CMK (cell line): Measurements from ENCODE around the gene MAPK6.
"Not testable (repeated sequence)": the region's sequence is repeated elsewhere in the genome, so short reads cannot be mapped to it uniquely, and the experiment has no call there.

ENCODE experiments used
- DNase-seq: peaks from one replicate; pipeline ENCODE4 v3.0.0-alpha.2; 2010; ENCODE audit warnings: low read depth

MAPK6 gene

DNA sequence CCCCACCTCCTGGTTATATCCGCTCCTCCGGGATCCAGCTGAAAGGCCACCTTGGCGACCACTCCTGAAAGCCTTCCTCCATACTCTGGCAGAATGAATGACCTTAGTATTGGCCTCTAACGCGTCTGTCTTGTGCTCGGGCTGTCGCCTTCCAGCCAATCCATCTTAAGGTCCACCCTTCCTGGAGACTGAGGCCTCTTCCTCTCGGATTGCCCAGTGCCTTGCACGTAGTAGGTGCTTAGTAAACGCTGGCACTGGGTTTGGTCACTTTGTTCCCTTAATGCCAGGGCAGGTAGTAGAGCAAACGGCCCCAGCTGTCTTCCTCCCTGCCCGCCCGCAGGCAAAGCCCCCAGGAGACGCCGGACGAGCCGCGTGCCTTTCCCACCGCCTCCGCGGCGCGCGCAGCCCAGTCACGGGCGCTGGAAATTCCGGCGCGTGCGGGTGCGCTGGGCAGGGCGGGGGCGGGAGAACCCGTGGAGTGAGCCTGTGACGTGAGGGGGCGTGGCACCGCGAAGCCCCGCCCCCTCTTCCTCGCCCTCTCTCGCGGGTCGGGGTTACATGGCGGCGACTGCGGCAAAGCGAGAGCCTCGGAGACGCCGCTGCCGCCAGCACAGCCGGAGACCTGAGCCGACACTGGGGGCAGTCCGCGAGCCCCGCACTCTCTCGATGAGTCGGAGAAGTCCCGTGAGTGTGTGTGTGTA, at the start of gene MAPK6:
TSS of gene MAPK6 (plus strand) at position 527 of the 701 bp plus-strand sequence. CDS start 27,242 bp downstream, outside the sequence.
- DNase-seq: peak; percentile 77

DNA sequence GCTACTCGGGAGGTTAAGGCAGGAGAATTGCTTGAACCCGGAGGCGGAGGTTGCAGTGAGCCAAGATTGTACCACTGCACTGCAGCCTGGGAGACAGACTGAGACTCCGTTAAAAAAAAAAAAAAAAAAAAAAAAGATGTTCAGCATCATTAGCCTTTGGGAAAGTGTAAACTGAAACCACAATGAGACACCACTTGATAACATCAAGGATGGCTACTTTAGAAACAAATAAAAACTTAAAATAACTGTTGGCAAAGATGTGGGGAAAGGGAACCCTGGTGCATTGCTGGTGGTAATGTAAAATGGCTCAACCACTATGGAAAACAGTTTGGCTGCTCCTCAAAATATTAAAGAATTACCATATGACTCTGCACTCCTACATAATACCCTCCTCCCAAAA, 49.3 kb upstream of the MAPK6 start:
- DNase-seq: no peak

DNA sequence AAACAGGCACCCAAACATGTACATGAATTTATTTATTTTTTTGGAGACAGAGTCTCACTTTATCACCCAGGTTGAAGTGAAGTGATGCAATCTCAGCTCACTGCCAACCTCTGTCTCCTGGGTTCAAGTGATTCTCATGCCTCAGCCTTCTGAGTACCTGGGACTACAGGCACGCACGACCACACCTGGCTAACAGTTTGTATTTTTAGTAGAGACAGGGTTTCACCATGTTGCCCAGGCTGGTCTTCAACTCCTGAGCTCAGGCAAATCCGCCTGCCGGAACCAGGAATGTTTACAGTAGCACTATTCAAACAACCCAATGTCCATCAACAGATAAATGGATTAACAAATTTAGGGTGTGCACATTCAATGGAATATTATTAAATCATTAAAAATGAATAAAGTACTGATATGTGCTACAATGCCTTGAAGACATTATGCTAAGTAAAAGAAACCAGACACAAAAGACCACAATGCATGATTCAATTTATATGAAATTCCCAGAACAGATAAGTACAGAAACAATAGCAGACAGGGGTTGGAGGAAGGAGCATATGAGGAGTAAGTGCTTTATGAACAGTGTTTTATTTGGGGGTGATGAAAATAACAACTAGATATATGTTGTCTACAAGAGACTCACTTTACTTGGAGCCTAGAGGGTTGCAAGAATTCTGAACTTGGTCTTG, 48.7 kb upstream of the MAPK6 start:
- DNase-seq: no peak

DNA sequence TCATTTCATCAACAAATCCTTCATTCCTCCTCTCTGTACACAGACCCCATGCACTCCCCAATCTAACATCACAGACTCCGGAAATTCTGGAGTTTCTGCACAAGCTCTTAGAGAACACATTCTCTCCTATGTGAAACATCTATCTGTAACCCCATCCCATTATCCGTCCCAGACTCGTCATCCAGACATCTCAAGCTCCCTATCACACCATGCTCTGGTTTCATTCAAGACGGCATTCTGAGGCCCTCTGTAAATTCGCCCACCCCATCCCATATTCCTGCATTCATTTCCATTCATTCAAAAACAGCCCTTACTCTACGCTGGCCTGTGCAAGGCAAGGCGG, 48.0 kb upstream of the MAPK6 start:
- no peak for DNase-seq

DNA sequence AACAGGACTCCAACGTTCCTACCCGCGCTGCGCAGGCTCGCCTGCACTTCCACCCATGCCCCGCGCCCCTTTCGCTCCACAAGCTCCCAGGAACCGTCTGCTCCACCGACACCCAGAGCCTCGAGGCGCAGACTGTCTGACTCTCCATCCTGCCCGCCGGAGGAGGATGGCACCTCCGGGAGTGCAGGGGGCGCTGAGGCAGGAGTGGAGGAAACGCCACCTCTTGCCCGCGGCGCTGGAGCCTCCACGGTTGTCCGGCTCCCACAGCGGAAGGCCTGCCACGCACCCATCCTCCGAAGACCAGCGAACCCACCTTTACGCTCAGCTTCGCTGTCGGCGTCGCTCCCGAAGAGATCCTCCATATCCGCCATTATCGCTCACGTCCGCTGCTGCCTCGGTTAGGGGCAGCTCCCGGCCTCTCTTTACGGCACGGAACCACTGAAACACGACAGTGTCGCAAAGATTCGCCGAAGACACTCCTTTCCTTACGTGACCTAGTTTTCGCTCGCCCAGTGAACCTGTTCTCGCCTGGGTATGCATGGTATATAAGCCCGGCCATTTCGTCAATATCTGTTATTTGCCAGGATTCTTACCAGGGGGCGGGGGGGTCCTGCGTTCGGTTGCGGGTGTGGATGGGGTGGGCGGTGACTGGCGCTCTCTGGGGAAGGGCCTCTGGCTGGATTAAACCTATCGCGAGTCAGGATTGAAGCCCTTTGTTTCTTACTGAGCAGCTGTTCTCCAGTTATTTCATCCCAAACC, 47.5 kb upstream of the MAPK6 start, which contains the start of gene LEO1:
TSS of gene LEO1 (minus strand) at position 404 of the 759 bp plus-strand sequence. CDS start at position 371, 33 bp downstream.
- peak; percentile 94 for DNase-seq

DNA sequence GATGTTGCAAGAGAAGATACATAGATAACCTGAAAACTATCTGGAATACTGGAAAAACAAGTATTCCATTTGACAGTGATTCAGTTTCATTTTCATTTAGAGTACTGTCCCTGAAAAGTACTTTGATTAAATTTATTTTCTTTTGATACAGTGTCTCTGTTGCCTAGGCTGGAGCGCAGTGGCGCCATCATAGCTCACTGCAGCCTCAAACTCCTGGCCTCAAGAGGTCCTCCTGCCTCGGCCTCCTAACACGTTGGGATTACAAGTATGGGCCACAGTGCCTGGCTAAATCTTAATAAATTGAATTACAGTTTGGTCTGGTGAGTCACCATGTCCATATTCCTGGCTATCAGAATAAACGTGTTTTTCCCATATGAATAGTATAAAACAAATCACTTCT, 45.8 kb upstream of the MAPK6 start:
- no peak for DNase-seq

DNA sequence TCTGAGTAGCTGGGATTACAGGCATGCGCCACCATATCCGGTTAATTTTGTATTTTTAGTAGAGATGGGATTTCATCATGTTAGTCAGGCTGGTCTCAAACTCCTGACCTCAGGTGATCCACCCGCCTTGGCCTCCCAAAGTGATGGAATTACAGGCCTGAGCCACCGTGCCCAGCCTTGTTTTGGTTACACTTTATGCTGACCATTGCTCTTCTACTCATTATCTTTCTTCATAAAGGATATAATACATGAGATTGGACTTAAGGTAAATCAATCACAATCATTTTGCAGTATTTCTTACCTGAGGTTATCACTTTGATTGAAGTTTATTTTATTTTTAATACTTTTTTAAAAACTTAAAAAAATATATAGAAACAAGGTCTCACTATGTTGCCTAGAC, 45.2 kb upstream of the MAPK6 start:
- DNase-seq: no peak

DNA sequence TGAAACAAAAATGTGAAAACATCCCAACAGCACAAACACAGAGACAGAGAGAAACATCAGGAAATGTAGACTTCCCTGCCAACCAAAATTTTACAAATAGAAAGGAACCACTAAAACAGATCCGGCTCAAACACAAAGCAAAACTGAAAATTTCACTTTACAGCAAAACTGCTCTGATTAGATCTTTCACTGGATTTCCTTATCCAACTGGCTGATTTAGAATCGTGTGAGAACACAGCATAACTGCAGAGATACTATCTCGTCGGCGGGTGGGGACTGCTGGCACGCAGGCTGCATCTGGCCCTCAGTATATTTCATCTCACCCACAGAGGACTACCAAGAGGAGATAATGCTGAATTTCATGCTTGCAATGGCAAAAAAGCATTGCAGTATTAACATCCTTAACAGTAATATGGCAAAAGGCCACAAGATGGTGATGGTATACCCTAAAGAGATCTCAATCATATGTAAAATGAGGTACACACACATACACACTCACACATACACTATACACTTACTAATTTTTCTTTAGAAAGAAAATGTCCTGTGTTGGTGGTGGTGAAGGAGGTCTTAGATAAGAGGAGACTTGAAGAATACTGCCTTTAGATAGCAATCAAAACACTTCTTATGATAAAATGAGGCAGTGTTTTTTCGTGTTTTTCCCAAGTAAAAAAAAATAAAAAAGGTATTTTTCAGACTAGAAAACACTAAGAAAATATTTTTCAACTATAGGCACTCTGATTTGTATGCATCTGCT, 36.8 kb upstream of the MAPK6 start:
- DNase-seq: peak; percentile 49

DNA sequence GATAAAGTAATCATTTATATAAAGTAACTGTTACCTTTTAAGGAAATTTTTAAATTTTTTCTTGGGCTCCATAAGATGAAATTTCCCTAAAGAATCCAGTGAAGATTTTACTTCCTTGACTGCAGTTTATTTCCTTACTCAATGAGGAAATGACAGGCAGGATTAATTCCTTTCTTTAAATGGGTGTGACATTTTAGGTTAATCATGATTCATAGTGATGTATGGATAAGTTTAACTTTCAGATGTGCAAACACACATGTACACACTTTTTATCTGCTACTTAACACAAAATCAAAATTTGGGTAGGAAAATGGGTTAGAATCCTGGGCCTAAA, 36.3 kb upstream of the MAPK6 start:
- DNase-seq: no peak

DNA sequence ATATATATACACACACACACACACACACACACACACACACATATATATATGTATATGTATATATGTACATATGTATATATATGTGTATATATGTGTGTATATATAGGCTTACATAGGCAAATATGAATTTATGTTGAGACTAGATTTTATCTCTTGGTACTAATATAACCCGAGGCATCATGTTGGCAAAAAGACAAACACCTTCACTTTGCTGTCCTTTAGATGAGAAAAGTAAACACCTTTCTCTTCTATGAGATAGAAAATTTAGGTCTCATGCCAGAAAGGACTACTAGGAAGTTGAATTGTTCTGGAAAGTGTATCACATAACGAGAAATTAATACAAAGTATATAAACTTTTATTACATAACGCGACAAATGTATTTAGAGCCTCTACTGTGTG, 27.9 kb upstream of the MAPK6 start:
- DNase-seq: no peak

DNA sequence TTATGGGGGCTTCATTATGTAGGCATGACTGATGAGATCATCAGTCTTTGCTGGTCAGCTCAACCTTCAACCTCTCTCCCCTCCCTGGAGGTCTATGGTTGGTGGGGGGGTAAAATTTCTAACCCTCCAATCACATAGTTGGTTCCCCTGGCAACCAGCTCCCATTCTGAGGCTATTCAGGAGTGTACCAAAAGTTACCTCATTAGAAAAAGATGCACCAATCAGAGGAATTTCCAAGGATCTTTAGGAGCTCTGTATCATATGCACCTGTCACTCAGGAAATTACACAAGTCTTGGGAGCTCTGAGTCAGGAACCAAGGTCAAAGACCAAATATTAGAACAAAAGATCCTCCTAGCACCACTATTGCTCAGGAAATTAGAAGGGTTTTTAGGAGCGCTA, 26.1 kb upstream of the MAPK6 start:
- no peak for DNase-seq

DNA sequence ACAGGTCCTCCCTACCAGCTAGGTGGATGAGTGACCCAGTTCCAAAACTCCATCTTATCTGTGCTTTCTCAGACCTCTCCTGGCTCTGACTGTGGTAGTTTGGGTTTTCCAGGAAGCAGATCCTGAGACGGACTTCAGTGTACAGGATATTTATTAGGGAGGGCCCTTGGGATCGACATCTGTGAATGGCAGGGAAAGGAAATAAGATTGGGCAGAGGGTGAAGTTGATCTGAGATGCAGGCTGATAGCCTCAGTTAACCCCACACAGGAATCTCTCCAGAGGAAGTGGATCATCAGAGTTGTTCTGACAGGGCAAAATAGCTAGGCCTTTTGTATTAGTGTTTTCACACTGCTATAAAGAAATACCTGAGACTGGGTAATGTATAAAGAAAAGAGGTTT, 16.7 kb upstream of the MAPK6 start:
- no peak for DNase-seq

DNA sequence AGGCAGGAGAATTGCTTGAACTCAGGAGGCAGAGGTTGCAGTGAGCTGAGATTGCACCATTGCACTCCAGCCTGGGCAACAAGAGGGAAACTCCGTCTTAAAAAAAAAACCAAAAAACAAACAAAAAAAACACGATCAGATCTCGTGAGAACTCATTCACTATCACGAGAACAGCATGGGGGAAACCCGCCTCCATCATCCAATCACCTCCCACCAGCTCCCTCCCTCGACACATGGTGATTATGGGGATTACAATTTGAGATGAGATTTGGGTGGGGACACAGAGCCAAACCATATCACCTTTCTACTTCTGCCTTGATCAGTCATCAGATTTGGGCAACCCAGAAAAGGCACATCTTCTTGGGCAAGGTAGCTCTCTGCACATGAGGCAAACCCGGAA, 15.9 kb upstream of the MAPK6 start:
- DNase-seq: not testable (repeated sequence)

DNA sequence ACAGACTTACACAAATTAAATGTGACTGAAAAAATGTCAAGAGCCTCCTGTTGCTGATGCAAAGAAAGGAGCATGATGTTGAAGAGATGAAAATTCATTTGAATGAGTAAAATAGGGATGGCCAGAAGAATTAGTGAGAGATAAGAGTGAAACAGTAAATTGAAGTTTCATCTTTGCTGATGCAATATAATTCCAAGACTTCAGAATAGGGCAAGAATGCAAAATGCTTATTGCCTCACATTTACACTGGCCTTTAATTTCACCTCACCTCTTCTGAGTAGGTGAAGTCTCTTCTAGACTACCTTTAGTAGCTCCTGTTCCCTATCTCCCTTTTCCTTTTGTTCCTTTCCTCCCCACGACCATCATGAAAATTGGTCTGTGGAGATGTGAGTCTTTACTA, 15.3 kb upstream of the MAPK6 start:
- no peak for DNase-seq

DNA sequence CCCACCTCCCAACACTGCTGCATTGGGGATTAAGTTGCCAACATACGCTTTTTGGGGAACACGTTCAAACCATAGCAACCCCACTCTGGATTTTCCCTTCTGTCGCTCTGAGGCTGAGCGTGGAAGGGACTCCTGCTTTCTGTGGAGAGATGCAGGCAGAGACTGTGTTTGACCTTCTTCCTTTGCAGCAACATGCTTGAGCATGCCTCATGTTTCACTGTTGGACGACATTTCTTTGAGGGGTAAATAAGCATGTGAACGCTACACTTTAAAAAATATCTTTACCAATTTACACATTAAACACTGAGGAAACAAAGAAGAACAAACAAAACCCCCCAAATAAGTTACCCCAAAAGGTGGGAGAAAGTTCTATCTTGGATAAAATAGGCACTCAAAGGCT, 14.2 kb upstream of the MAPK6 start:
- DNase-seq: no peak

DNA sequence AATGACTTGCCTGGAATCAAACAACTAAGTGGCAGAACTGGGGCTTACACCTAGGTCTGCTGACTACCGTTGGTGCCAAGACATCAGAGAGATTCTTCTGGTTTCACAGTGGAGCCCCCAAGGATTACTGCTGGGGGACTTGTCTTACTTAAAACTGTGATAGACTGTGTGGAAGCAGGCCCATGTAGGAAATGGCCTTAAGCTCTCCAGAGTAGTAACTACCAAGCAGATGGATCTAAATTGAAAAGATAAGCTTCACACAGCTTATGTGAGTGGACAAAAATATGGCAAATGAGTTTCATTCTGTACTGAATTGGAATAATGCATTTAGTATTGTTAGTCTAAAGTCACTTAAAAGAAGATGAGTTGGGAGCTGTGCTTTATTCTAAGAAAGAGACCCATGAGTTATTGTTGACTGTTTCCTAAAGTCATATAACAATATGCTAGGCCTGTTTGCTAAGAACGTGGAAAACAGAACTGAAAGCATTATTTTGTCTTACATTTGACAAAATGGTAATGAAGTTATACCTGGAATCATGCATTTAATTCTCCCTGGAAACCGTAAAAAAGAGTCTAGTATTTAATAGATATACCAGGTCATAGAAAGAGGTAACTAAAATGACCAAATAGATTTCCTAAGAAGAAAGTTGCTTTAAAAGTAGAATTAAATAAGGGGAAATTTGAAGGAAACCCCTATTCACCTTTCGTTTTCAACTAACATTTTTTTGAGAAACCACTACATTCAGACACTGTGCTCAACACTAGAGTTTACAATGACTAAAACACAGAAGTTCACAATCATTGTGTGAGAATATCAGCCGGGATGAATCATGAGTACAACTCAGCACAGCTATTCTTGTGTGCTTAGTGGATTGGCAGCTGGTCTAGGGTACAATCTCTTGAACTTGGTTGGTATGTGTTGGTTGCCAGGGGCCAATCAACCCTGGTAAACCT, 13.0 kb upstream of the MAPK6 start:
- no peak for DNase-seq

DNA sequence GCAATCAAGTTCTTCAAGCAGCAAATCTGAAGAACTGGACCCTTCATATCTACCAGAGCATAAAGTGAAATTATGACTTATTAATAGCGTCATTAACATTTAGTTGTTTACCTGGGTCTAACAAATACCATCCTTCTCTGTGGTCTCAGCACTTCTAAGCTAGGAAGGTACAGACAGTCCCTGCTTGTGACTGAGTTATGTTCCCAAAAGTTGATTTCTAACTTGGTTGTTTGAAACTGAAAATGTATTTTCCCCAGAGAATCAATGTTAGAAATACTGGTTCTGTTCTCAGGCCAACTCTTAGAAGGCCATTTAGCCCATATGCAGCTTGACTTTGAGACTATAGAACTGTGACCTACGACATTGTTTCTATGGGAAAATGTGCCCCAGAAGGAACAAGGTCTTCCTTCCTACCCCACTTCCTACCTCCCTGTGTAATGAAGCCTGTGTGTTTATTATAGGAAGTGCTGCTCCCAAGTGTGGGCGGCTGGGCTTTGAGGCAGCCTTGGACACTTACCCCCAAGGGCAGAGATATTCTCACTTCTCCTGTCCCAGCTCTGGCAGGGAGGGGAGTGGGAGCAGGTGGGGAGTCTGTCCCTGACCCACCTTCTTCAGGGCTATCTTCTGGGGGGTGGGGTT, 12.2 kb upstream of the MAPK6 start:
- DNase-seq: no peak

DNA sequence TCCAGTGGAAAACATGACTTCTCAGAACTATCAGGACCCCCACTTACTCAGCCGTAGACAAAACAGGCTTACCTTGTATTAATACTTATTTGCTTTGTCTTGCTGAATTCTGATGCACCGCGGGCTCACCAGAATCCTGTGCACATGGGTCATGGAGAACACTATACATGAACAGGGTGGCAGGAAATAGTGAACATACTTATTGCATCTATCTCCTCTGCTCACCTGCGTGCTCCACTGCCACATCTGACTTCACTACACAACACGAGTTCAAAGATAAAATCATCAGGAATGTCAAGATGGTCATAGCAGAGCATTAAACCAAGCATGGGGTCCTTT, 10.7 kb upstream of the MAPK6 start:
- no peak for DNase-seq

DNA sequence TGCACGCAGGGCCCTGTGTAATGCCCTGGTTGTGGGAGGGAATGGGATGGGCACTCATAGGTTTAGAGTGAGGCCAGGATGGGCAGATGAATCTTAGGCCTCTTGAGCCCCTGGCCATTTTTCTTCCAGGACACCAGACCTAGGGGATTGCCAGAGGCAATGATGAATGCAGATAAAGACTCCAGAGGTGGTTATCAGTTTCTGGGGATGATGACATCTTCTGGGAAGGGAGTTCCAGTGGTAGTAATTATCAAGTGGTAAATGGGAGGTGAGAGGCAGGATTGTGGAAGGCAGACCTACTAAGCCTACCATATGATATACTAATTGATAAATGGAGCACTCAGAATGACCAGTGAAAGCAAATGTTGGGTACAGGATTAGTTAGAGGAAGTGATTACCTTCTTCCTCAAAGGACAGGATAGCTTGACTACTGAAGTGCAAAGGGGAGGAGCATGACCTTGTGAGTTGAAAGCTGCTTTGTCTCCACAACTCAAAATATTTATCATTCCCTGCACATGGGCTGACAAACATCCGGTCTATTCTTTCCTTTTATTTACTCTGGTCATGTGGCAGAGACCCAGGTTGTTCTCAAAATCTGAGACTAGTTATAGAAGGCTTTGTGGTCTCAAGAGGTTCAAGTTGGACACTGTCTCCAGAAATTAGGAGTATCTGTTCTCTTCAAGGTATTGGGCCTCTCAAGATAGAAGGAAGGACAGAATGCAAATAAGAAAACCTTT, 10.2 kb upstream of the MAPK6 start:
- no peak for DNase-seq
